GM10266 (cell line): ENCODE measurements around the gene CCL25.

Experiments used
- DNase-seq: peaks from one replicate; pipeline ENCODE4 v3.0.0; 2012; ENCODE audit errors: extremely low spot score
- CTCF ChIP-seq: IDR thresholded peaks from 2 replicates; pipeline ENCODE4 v1.5.1; 2012; ENCODE audit warnings: mild to moderate bottlenecking, low read depth; ENCODE audit not compliant: control insufficient read depth, insufficient read depth; ENCODE audit errors: missing control alignments

CCL25 gene

GRCh38 chr19:8065875-8066261 lies 13.3 kb downstream of the CCL25 start:
- no peak for DNase-seq
- TF ChIP-seq CTCF: no peak

GRCh38 chr19:8069096-8069973 lies 16.8 kb downstream of the CCL25 start:
- DNase-seq: no peak
- TF ChIP-seq CTCF: peak; percentile 43

GRCh38 chr19:8071912-8072311 lies 19.4 kb downstream of the CCL25 start:
- TF ChIP-seq CTCF: no peak
- DNase-seq: no peak

- TF ChIP-seq CTCF: no peak
- no peak for DNase-seq
Measured at GRCh38 chr19:8074501-8074900, 21.9 kb downstream of the CCL25 start.

- TF ChIP-seq CTCF: no peak
- DNase-seq: no peak
Measured at GRCh38 chr19:8075158-8076074, 22.9 kb downstream of the CCL25 start.

GRCh38 chr19:8079988-8080387 lies 27.4 kb downstream of the CCL25 start:
- no peak for TF ChIP-seq CTCF
- DNase-seq: no peak

GRCh38 chr19:8080832-8081231 lies 28.3 kb downstream of the CCL25 start:
- TF ChIP-seq CTCF: no peak
- no peak for DNase-seq
